Measurements from ENCODE around the gene LAMC3.

LAMC3 gene

GRCh38 chr9:131011274-131012022, 2.5 kb downstream of the LAMC3 start:
- DNase-seq (ENCODE audit: low read depth), result no peak

- no peak for DNase-seq (ENCODE audit: low read depth)
Observed at GRCh38 chr9:131012023-131012334, 3.0 kb downstream of the LAMC3 start.

- no peak for DNase-seq (ENCODE audit: low read depth)
Observed at GRCh38 chr9:131012396-131012917, 3.5 kb downstream of the LAMC3 start.

GRCh38 chr9:131013015-131013755, 4.2 kb downstream of the LAMC3 start:
- no peak for DNase-seq (ENCODE audit: low read depth)

- no peak for DNase-seq (ENCODE audit: low read depth)
Observed at GRCh38 chr9:131013771-131014676, 5.0 kb downstream of the LAMC3 start.

- DNase-seq (ENCODE audit: low read depth), result no peak
Observed at GRCh38 chr9:131015112-131015511, 6.1 kb downstream of the LAMC3 start.

GRCh38 chr9:131015876-131016397, 7.0 kb downstream of the LAMC3 start:
- no peak for DNase-seq (ENCODE audit: low read depth)

- DNase-seq (ENCODE audit: low read depth), result no peak
Observed at GRCh38 chr9:131017067-131017466, 8.1 kb downstream of the LAMC3 start.

GRCh38 chr9:131018621-131019020, 9.6 kb downstream of the LAMC3 start:
- no peak for DNase-seq (ENCODE audit: low read depth)

GRCh38 chr9:131019388-131020239, 10.6 kb downstream of the LAMC3 start:
- no peak for DNase-seq (ENCODE audit: low read depth)

GRCh38 chr9:131020388-131020787, 11.4 kb downstream of the LAMC3 start:
- no peak for DNase-seq (ENCODE audit: low read depth)

GRCh38 chr9:131020862-131021261, 11.9 kb downstream of the LAMC3 start:
- DNase-seq (ENCODE audit: low read depth), result no peak

- DNase-seq (ENCODE audit: low read depth), result no peak
Observed at GRCh38 chr9:131021785-131022184, 12.8 kb downstream of the LAMC3 start.

- DNase-seq (ENCODE audit: low read depth), result no peak
Observed at GRCh38 chr9:131024978-131025868, 16.2 kb downstream of the LAMC3 start.

GRCh38 chr9:131025953-131026858, 17.2 kb downstream of the LAMC3 start:
- no peak for DNase-seq (ENCODE audit: low read depth)

GRCh38 chr9:131027048-131027871, 18.3 kb downstream of the LAMC3 start:
- no peak for DNase-seq (ENCODE audit: low read depth)

GRCh38 chr9:131027872-131028179, 18.9 kb downstream of the LAMC3 start:
- DNase-seq (ENCODE audit: low read depth), result no peak

GRCh38 chr9:131028221-131028884, 19.4 kb downstream of the LAMC3 start:
- no peak for DNase-seq (ENCODE audit: low read depth)
